WTC11 (cell line): Measurements from ENCODE around the gene KLF7.

Source experiments
- CREM ChIP-seq: sonication (generic); formaldehyde crosslinking; IDR thresholded peaks from 2 replicates; pipeline ENCODE4 v1.8.1; 2022; ENCODE audit warnings: mild to moderate bottlenecking, missing genetic modification reagents, moderate library complexity
- CTCF ChIP-seq: fragments of 200-600 bp; IDR thresholded peaks from 2 replicates; pipeline ENCODE4 v1.8.0; 2022; ENCODE audit warnings: antibody characterized with exemption
- FOXP1 ChIP-seq: sonication (generic); formaldehyde crosslinking; IDR thresholded peaks from 2 replicates; pipeline ENCODE4 v1.8.0; 2022; ENCODE audit warnings: missing genetic modification reagents, mild to moderate bottlenecking, moderate library complexity, borderline replicate concordance
- MLX ChIP-seq: sonication (generic); formaldehyde crosslinking; IDR thresholded peaks from 2 replicates; pipeline ENCODE4 v1.8.1; 2023; ENCODE audit warnings: mild to moderate bottlenecking, missing genetic modification reagents, moderate library complexity
- MXD4 ChIP-seq: fragments of 250-450 bp; sonication (Bioruptor Pico); IDR thresholded peaks from 2 replicates; pipeline ENCODE4 v1.8.0; 2021; ENCODE audit warnings: mild to moderate bottlenecking, moderate library complexity, borderline replicate concordance
- NR3C1 ChIP-seq: sonication (generic); formaldehyde crosslinking; conservative IDR thresholded peaks from 2 replicates; pipeline ENCODE4 v1.8.1; 2023; ENCODE audit warnings: low read depth, mild to moderate bottlenecking, missing genetic modification reagents
- PRRX2 ChIP-seq: fragments of 250-450 bp; sonication (Bioruptor Pico); IDR thresholded peaks from 2 replicates; pipeline ENCODE4 v1.8.0; 2021; ENCODE audit warnings: mild to moderate bottlenecking
- ZNF232 ChIP-seq: sonication (generic); formaldehyde crosslinking; IDR thresholded peaks from 2 replicates; pipeline ENCODE4 v1.8.0; 2022; ENCODE audit warnings: mild to moderate bottlenecking, missing genetic modification reagents
- TF ChIP-seq, protein P1 (sequence below): sonication (generic); formaldehyde crosslinking; IDR thresholded peaks from 2 replicates; pipeline ENCODE4 v1.8.0; 2022; ENCODE audit warnings: mild to moderate bottlenecking, missing genetic modification reagents

DNA sequence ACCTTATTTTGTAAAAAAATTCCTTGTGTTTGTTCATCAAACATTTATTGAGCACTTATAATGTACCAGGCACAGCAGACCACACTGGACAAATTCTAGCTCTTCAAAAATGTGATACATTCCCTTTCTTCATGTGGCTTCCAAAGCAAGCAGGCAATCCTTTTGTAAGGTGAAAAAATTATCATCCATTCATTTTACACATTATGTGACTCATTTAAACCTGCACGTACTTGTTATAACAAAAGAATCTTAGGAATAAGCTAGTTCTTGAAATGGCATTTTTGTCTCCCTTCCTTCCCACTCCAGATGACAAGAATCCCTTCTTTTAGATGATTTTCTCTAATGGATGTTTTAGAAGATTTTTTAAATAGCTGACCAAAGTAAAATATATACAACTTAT, 104.6 kb downstream of the KLF7 start:
- TF ChIP-seq, protein P1, sequence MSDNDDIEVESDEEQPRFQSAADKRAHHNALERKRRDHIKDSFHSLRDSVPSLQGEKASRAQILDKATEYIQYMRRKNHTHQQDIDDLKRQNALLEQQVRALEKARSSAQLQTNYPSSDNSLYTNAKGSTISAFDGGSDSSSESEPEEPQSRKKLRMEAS: no peak
- TF ChIP-seq PRRX2 (CRISPR knock-in tag): no peak
- no peak for TF ChIP-seq MLX (CRISPR knock-in tag)
- no peak for TF ChIP-seq FOXP1 (CRISPR knock-in tag)
- TF ChIP-seq CREM: no peak
- no peak for TF ChIP-seq CTCF
- no peak for TF ChIP-seq MXD4 (CRISPR knock-in tag)
- no peak for TF ChIP-seq NR3C1 (CRISPR knock-in tag)
- TF ChIP-seq ZNF232 (CRISPR knock-in tag): no peak
